Fibroblast of mammary gland (primary cell): ENCODE data around the gene NCOA1.

Experiments used
- DNase-seq: peaks from one replicate; pipeline ENCODE4 v3.0.0-alpha.2; 2010; ENCODE audit warnings: low read depth
- H3K4me3 ChIP-seq: 2 replicates; pipeline ENCODE4 v1.5.1; 2011; ENCODE audit warnings: low read depth, mild to moderate bottlenecking, low read length, moderate library complexity; ENCODE audit not compliant: control insufficient read depth
- CTCF ChIP-seq: conservative IDR thresholded peaks from 2 replicates; pipeline ENCODE4 v1.5.1; 2011; ENCODE audit warnings: low read depth, low read length, inconsistent platforms; ENCODE audit not compliant: control insufficient read depth, insufficient read depth

The NCOA1 gene

DNA sequence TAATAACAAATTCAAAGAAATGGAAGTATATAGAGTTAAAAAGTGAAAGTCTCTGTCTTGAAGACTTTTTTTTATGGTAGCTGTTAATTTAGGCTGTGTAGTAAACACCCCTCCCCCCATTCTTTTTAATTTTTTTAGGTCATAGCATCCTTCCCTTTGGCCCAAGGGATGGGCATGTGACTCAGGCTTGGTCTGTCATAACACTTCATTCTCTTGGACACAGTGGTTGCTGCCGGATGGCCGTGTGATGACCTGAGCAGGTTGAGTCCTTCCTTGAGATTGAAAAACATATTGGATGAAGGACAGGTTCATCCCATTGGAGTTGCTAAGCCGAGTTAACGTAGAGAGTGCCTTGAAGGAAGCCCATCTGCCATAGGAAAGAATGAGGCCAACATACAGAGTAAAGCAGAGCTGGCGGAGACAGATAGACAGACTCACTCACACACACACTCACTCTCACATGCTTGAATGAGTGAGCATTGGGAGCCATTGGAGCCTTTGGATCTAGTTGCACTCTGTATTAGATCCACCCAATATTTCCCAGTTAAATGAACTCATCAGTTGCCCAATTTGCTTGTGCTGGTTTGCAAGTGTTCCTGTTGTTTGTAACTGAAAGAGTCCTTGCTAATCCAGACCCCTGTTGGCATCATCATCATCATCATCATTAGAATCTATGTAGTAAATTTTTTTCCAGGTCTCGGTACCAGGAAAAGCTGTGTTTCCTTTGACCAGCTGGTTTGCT lies 14.7 kb downstream of the NCOA1 start:
- TF ChIP-seq CTCF: no peak
- H3K4me3 ChIP-seq: no peak overlapping the region
- no peak for DNase-seq

- DNase-seq: no peak
- no peak for TF ChIP-seq CTCF
- no peak overlapping the region for H3K4me3 ChIP-seq
Measured at GRCh38 chr2:24507549-24507948, 16.5 kb downstream of the NCOA1 start.

- DNase-seq: peak; percentile 29
- no peak for TF ChIP-seq CTCF
- H3K4me3 ChIP-seq: no peak overlapping the region
Measured at GRCh38 chr2:24508878-24509277, 17.8 kb downstream of the NCOA1 start.

DNA sequence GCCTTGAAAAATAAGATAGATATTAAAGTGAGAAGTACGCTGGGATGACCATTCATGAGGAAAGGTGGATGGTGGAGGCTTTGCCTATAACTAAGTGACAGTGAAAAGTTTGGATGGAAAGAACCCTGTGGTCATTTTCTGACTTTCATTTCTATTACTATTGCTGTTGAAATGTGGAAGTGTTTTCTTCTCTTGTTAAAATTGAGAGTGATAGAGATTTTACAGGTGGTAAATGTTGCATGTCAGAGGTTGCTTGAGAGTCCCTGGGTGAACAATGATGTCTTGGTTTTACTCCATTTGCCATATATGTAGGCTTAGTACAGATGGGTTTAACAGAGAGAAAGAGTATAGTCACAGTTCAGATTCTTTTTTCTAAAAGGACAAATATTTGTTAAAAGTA lies 18.4 kb downstream of the NCOA1 start:
- H3K4me3 ChIP-seq: no peak overlapping the region
- TF ChIP-seq CTCF: no peak
- no peak for DNase-seq

DNA sequence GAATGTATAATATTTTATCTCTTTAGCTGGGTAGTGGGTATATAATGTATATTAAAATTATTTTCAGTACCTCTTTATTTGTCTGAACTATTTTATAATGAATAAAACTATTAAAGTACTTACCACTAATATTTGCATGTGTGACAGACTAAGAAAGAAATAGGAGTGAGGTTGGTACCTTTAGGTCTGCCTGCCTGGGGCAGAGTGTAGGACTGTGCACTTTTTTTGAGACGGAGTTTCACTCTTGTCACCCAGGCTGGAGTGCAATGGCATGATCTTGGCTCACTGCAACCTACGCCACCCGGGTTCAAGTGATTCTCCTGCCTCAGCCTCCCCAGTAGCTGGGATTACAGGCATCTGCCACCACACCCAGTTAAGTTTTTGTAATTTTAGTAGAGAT lies 18.8 kb downstream of the NCOA1 start:
- no peak overlapping the region for H3K4me3 ChIP-seq
- no peak for DNase-seq
- TF ChIP-seq CTCF: no peak

DNA sequence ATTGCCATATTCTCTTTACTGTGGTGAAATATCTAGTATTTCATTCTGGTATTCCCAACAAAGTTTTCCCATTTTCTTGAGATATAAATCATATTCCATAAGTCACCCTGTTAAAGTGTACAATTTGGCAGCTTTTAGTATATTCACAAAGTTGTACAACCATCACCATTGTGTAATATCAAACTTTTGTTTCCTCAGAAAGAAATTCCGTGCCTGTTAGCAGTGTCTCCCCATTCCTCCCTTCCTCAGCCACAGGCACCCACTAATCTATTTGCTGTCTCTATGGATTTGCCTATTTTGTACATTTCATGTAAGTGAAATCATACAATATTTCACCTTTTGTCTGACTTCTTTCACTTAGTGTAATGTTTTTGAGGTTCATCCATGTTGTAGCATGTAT lies 19.7 kb downstream of the NCOA1 start:
- TF ChIP-seq CTCF: no peak
- no peak for DNase-seq
- no peak overlapping the region for H3K4me3 ChIP-seq

DNA sequence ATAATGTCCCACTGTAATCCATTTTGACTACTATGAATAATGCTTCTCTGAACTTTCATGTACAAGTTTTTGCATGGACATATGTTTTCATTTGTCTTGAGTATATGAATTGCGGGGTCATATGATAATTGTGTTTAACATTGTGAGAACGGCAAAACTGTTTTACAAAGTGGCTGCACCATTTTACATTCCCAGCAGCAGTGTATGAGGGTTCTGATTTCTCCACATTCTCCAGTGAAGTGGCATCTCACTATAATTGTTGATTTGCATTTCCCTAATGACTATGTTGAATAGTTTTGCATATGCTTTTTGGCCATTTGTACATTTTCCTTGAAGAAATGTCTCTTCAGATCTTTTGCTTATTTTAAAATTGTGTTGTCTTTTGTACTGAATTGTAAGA lies 20.1 kb downstream of the NCOA1 start:
- no peak for DNase-seq
- no peak for TF ChIP-seq CTCF

More for the DNA sequence above, 20.1 kb downstream of the NCOA1 start:
- H3K4me3 ChIP-seq: no peak overlapping the region
